ENCODE data around the gene PCBP2. TPM values are rescaled to one million over a fixed set of nuclear protein-coding genes. Genes with fewer than 3 reads are reported as not detected.

Gene PCBP2
- total and polyA plus RNA-seq, 10 of the 15 experiments (the other 5 are each of a cell fraction or from before 2014, with no cell fraction given) = 109 to 803 (median 327) TPM

DNA sequence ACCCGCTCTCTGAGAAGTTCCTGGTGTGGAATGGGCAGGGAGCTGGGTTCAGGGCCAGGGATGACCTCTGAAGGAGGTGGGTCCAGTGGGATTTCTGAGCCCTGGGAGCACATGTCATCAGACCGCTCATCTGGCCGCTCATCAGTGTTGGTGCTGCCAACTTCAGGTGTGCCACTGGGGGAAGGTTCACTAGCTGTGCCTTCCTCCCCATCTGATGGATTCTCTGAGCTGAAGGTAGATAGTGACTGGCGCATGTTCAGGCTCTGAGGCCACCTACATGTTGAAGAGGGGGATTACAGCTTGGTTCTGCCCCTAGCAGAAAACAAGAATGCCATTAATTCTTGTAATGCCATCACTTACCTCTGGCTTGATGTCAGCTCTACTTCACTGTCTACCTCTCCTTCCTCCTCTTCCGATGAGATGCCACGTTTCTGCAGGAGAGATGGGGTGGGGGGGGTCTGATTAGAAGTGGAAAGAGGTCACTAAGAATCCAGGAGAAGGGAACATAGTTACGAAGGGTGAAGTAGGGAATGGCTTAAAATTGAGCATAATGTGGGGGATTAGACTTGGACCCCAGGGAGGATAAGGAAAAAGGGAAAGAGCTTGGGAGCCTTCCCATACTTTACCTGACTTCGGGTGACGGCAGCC lies 30.2 kb downstream of the PCBP2 start (continued):
- TF ChIP-seq, protein P1, sequence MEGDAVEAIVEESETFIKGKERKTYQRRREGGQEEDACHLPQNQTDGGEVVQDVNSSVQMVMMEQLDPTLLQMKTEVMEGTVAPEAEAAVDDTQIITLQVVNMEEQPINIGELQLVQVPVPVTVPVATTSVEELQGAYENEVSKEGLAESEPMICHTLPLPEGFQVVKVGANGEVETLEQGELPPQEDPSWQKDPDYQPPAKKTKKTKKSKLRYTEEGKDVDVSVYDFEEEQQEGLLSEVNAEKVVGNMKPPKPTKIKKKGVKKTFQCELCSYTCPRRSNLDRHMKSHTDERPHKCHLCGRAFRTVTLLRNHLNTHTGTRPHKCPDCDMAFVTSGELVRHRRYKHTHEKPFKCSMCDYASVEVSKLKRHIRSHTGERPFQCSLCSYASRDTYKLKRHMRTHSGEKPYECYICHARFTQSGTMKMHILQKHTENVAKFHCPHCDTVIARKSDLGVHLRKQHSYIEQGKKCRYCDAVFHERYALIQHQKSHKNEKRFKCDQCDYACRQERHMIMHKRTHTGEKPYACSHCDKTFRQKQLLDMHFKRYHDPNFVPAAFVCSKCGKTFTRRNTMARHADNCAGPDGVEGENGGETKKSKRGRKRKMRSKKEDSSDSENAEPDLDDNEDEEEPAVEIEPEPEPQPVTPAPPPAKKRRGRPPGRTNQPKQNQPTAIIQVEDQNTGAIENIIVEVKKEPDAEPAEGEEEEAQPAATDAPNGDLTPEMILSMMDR (IDR thresholded peaks at IDR 0.05 in 2 of 3, conservative IDR thresholded peaks at IDR 0.05 in 1 of 3; ENCODE audit: control insufficient read depth in 2 of 3, extremely low read depth in 1 of 3, insufficient read depth in 1 of 3, low read depth in 3 of 3, low read length in 3 of 3) = peak in 2 of 3 experiments; percentile 31 to 35; a peak in 3 of 6 replicates
- TF ChIP-seq MTA3 (IDR thresholded peaks at IDR 0.05; ENCODE audit: borderline replicate concordance, low read length) = 0 out of 2 replicates have a peak, but pooled peaks have one; percentile 39
- no peak for TF ChIP-seq USF1 (IDR thresholded peaks at IDR 0.05; ENCODE audit: borderline replicate concordance, extremely low read length, insufficient read depth, low read depth, low read length)

GRCh38 chr12:53482626-53483168 lies 30.8 kb downstream of the PCBP2 start:
- Histone ChIP-seq H3K9ac (ENCODE audit: control insufficient read depth, insufficient read depth, low read length) (no peak overlapping the region), H3K27ac (ENCODE audit: control insufficient read depth, insufficient read depth) (no peak overlapping the region), H3K4me3 (no peak overlapping the region), H2AFZ (ENCODE audit: control insufficient read depth, low read depth, low read length) (no peak overlapping the region), H3K9me3 (replicated peaks; ENCODE audit: control insufficient read depth, insufficient read depth, low read length) (no peaks in the 10 kb centered on the region), H4K20me1 (ENCODE audit: control insufficient read depth, insufficient read depth) (no peaks in the 10 kb centered on the region), H3K4me2 (ENCODE audit: control insufficient read depth, insufficient read depth) (no peak overlapping the region), H3K4me1 (ENCODE audit: control insufficient read depth, insufficient read depth, low read length) (no peaks in the 10 kb centered on the region), H3K79me2 (ENCODE audit: control insufficient read depth, insufficient read depth, low read length) (no peaks in the 10 kb centered on the region), H3K27me3 (replicated peaks in 1 of 2; ENCODE audit: control insufficient read depth in 2 of 2, insufficient read depth in 2 of 2, low read length in 1 of 2) (no peaks in the 10 kb centered on the region), H3K36me3 (ENCODE audit: control insufficient read depth in 2 of 2, insufficient read depth in 2 of 2, low read length in 1 of 2) (peaks cover 37 to 52% of the 10 kb centered on the region in 2 experiments)
- ChIA-PET CTCF (interaction anchor here (0.7 to 3.5 kb wide), 5 partner anchors 10 to 138 kb away, joined by 3 to 13 read pairs (median 7); partner anchors contain the start of gene MAP3K12), RAD21 (ENCODE audit: unreplicated experiment) (interaction anchor here (1.4 kb wide), 2 partner anchors 11 to 26 kb away, joined by 3 to 4 read pairs; no protein-coding TSS in a partner anchor), SMC1A (ENCODE audit: uncharacterized antibody, unreplicated experiment) (interaction anchor here (1.0 to 2.3 kb wide), 5 partner anchors 10 to 38 kb away, joined by 3 to 6 read pairs (median 3); no protein-coding TSS in a partner anchor), POLR2A (interaction anchor here (0.6 to 1.6 kb wide), 6 partner anchors 9 to 470 kb away, joined by 3 to 5 read pairs (median 4); no protein-coding TSS in a partner anchor)
- intact Hi-C loops (cut with micrococcal nuclease; ENCODE audit: unreplicated experiment) (no loop called here), in situ Hi-C loops (cut with MboI) (no loop called here)
- no TSS peak for BruUV-seq (replicated peaks)
- no peak for FAIRE-seq
- DNase-seq (ENCODE audit: low read depth, low spot score) = no peak
- peak; percentile 7; the same call in 2 of the 3 replicates for ATAC-seq
- 94% methylated on average over 18 of the region's 18 CpGs for WGBS (ENCODE audit: insufficient coverage, insufficient replicate concordance, low lambda C conversion rate, missing lambda C conversion rate)
- TF ChIP-seq POLR2A (IDR thresholded peaks at IDR 0.05; ENCODE audit: low read depth, low read length) = peak; percentile 72
- no peak for TF ChIP-seq NRF1 (conservative IDR thresholded peaks at IDR 0.05; ENCODE audit: low read depth, low read length)
- TF ChIP-seq RELA (IDR thresholded peaks at IDR 0.05; ENCODE audit: borderline replicate concordance, partially characterized antibody) = no peak
- no peak for TF ChIP-seq KAT2A (conservative IDR thresholded peaks at IDR 0.05; ENCODE audit: control insufficient read depth, low read depth, low read length)
- TF ChIP-seq SREBF2 (IDR thresholded peaks at IDR 0.05; ENCODE audit: low read length) = no peak
- 0 out of 2 replicates have a peak, but pooled peaks have one; percentile 7 for TF ChIP-seq ATF2 (IDR thresholded peaks at IDR 0.05; ENCODE audit: low read length)
- no peak for TF ChIP-seq SMAD1 (IDR thresholded peaks at IDR 0.05; ENCODE audit: low read depth, partially characterized antibody)
- peak; percentile 39; the same call in 1 of the 2 replicates for TF ChIP-seq POLR2AphosphoS5 (IDR thresholded peaks at IDR 0.05; ENCODE audit: low read length)
- TF ChIP-seq, protein P2, sequence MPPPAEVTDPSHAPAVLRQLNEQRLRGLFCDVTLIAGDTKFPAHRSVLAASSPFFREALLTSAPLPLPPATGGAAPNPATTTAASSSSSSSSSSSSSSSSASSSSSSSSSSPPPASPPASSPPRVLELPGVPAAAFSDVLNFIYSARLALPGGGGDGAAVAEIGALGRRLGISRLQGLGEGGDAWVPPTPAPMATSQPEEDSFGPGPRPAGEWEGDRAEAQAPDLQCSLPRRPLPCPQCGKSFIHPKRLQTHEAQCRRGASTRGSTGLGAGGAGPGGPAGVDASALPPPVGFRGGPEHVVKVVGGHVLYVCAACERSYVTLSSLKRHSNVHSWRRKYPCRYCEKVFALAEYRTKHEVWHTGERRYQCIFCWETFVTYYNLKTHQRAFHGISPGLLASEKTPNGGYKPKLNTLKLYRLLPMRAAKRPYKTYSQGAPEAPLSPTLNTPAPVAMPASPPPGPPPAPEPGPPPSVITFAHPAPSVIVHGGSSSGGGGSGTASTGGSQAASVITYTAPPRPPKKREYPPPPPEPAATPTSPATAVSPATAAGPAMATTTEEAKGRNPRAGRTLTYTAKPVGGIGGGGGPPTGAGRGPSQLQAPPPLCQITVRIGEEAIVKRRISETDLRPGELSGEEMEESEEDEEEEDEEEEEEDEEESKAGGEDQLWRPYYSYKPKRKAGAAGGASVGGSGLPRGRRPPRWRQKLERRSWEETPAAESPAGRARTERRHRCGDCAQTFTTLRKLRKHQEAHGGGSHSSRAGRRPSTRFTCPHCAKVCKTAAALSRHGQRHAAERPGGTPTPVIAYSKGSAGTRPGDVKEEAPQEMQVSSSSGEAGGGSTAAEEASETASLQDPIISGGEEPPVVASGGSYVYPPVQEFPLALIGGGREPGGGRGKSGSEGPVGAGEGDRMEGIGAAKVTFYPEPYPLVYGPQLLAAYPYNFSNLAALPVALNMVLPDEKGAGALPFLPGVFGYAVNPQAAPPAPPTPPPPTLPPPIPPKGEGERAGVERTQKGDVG (CRISPR knock-in tag; IDR thresholded peaks at IDR 0.05) = no peak
- no peak for TF ChIP-seq HDAC2 (IDR thresholded peaks at IDR 0.05)

All from GM12878 (cell line).